Caco-2 (cell line): ENCODE data around the gene PHLPP1. TPM values are rescaled to one million over a fixed set of nuclear protein-coding genes. Genes with fewer than 3 reads are reported as not detected.

Experiments used
- BruUV-seq: library from RNA; stranded (reverse); fragments of 400-500 nt; replicated peaks from 2 replicates; lab custom pipeline; 2021; lab: Mats Ljungman, UMichigan
- CTCF ChIA-PET: fragments of 300-600 bp; sonication (Branson Sonifier 250); formaldehyde crosslinking; loops from one replicate; lab custom pipeline; 2022; ENCODE audit warnings: antibody characterized with exemption; lab: Charles Lee
- POLR2A ChIA-PET: fragments of 300-600 bp; sonication (Branson Sonifier 250); formaldehyde crosslinking; loops from one replicate; lab custom pipeline; 2022; ENCODE audit warnings: antibody characterized with exemption; lab: Charles Lee
- DNase-seq, 2 experiments: peaks; one replicate each; pipeline versions ENCODE4 v3.0.0 to v3.0.0-alpha.2; 2020 to 2022
- H3K27me3 ChIP-seq: replicated peaks from 2 replicates; pipeline ENCODE4 v1.6.0; 2011; ENCODE audit warnings: low read length; ENCODE audit not compliant: control insufficient read depth, insufficient read depth
- H3K36me3 ChIP-seq: 2 replicates; pipeline ENCODE4 v1.5.1; 2011; ENCODE audit warnings: low read length; ENCODE audit not compliant: control insufficient read depth, insufficient read depth
- H3K4me1 ChIP-seq: fragments of 250-450 bp; sonication (Bioruptor Pico); 2 replicates; pipeline ENCODE4 v1.5.1; 2020; ENCODE audit warnings: mild to moderate bottlenecking
- H3K4me3 ChIP-seq: 2 replicates; pipeline ENCODE4 v1.5.1; 2011; ENCODE audit warnings: low read depth, mild to moderate bottlenecking, control low read depth, low read length
- H3K9me3 ChIP-seq: fragments of 250-450 bp; sonication (Bioruptor Pico); 2 replicates; pipeline ENCODE4 v1.5.1; 2020; ENCODE audit warnings: mild to moderate bottlenecking, moderate library complexity
- H3K27ac Mint-ChIP-seq: one replicate; pipeline ENCODE4 v1.8.0; 2022; ENCODE audit warnings: mixed read lengths; ENCODE audit not compliant: unreplicated experiment
- H3K27me3 Mint-ChIP-seq: one replicate; pipeline ENCODE4 v1.8.0; 2022; ENCODE audit warnings: mixed read lengths; ENCODE audit not compliant: insufficient read depth, unreplicated experiment
- H3K36me3 Mint-ChIP-seq: one replicate; pipeline ENCODE4 v1.8.0; 2022; ENCODE audit warnings: mild to moderate bottlenecking, mixed read lengths; ENCODE audit not compliant: insufficient read depth, unreplicated experiment
- H3K4me1 Mint-ChIP-seq: one replicate; pipeline ENCODE4 v1.8.0; 2022; ENCODE audit warnings: low read depth, mixed read lengths; ENCODE audit not compliant: unreplicated experiment
- H3K4me3 Mint-ChIP-seq: one replicate; pipeline ENCODE4 v1.8.0; 2022; ENCODE audit warnings: mild to moderate bottlenecking, moderate library complexity, mixed read lengths; ENCODE audit not compliant: unreplicated experiment
- H3K9me3 Mint-ChIP-seq: one replicate; pipeline ENCODE4 v1.8.0; 2022; ENCODE audit warnings: mixed read lengths; ENCODE audit not compliant: unreplicated experiment
- CTCF ChIP-seq, 2 experiments: fragments of 200-600 bp in 1 of 2; IDR thresholded peaks; 1 replicate in 1 of 2; 2 replicates in 1 of 2; pipeline versions ENCODE4 v1.5.1 to v1.8.0; 2011 to 2022; ENCODE audit warnings: antibody characterized with exemption in 1 of 2, control low read depth in 1 of 2, inconsistent platforms in 1 of 2, low read depth in 1 of 2, low read length in 1 of 2, mild to moderate bottlenecking in 1 of 2, moderate library complexity in 1 of 2; ENCODE audit not compliant: insufficient read depth in 1 of 2, severe bottlenecking in 1 of 2, unreplicated experiment in 1 of 2
- intact Hi-C: fragments of 100-400 bp; cut with micrococcal nuclease; formaldehyde crosslinking; loops from one replicate; pipeline ENCODE4 v1.10.0; 2022; ENCODE audit not compliant: unreplicated experiment
- total RNA-seq: library from RNA; stranded (reverse); gene quantifications from 2 replicates; pipeline ENCODE4 v1.2.3, GENCODE V29; 2022

PHLPP1 gene
- total RNA-seq, 1 experiment from 2014 or later: 20.1 TPM

- no peak for TF ChIP-seq CTCF (IDR thresholded peaks at IDR 0.05; ENCODE audit: insufficient read depth in 1 of 2, low read depth in 1 of 2, low read length in 1 of 2, severe bottlenecking in 1 of 2, unreplicated experiment in 1 of 2)
- CTCF ChIA-PET: no interaction called here
- no peaks in the 10 kb centered on the region for H3K36me3 Mint-ChIP-seq
- H3K4me3 ChIP-seq: no peak overlapping the region
- no peaks in the 10 kb centered on the region for H3K27me3 ChIP-seq
- intact Hi-C loops: no loop called here
- POLR2A ChIA-PET: no interaction called here
- BruUV-seq: no TSS peak
- no peaks in the 10 kb centered on the region for H3K27me3 Mint-ChIP-seq
- no peak overlapping the region for H3K27ac Mint-ChIP-seq
- H3K36me3 ChIP-seq: no peaks in the 10 kb centered on the region
- no peak overlapping the region for H3K4me3 Mint-ChIP-seq
- H3K4me1 Mint-ChIP-seq: peaks cover 11% of the 10 kb centered on the region
- no peaks in the 10 kb centered on the region for H3K9me3 Mint-ChIP-seq
- DNase-seq: no peak
- 0 out of 2 replicates have a peak, but pooled peaks cover 4% of the 10 kb centered on the region for H3K4me1 ChIP-seq
- H3K9me3 ChIP-seq: no peaks in the 10 kb centered on the region
These were observed 223.1 kb downstream of the PHLPP1 start for GRCh38 chr18:62938487-62938886.

- no peak for DNase-seq
- H3K4me3 ChIP-seq: no peak overlapping the region
- H3K4me1 ChIP-seq: no peaks in the 10 kb centered on the region
- H3K36me3 Mint-ChIP-seq: no peaks in the 10 kb centered on the region
- no peak for TF ChIP-seq CTCF (IDR thresholded peaks at IDR 0.05; ENCODE audit: insufficient read depth in 1 of 2, low read depth in 1 of 2, low read length in 1 of 2, severe bottlenecking in 1 of 2, unreplicated experiment in 1 of 2)
- intact Hi-C loops: no loop called here
- H3K9me3 Mint-ChIP-seq: no peaks in the 10 kb centered on the region
- no peaks in the 10 kb centered on the region for H3K27me3 ChIP-seq
- H3K4me3 Mint-ChIP-seq: no peak overlapping the region
- H3K9me3 ChIP-seq: no peaks in the 10 kb centered on the region
- ChIA-PET POLR2A (no interaction called here), CTCF (no interaction called here)
- no TSS peak for BruUV-seq
- peaks cover 11% of the 10 kb centered on the region for H3K4me1 Mint-ChIP-seq
- H3K36me3 ChIP-seq: no peaks in the 10 kb centered on the region
- H3K27me3 Mint-ChIP-seq: no peaks in the 10 kb centered on the region
- no peak overlapping the region for H3K27ac Mint-ChIP-seq
These were observed 224.1 kb downstream of the PHLPP1 start for GRCh38 chr18:62939433-62939832.

GRCh38 chr18:62939926-62940325, 224.6 kb downstream of the PHLPP1 start:
- intact Hi-C loops: no loop called here
- Mint-ChIP-seq H3K4me3 (no peak overlapping the region), H3K4me1 (peaks cover 11% of the 10 kb centered on the region), H3K9me3 (no peaks in the 10 kb centered on the region), H3K27ac (no peak overlapping the region), H3K27me3 (no peaks in the 10 kb centered on the region), H3K36me3 (no peaks in the 10 kb centered on the region)
- no peaks in the 10 kb centered on the region for H3K27me3 ChIP-seq
- TF ChIP-seq CTCF (IDR thresholded peaks at IDR 0.05; ENCODE audit: insufficient read depth in 1 of 2, low read depth in 1 of 2, low read length in 1 of 2, severe bottlenecking in 1 of 2, unreplicated experiment in 1 of 2): no peak
- H3K4me3 ChIP-seq: no peak overlapping the region
- no peaks in the 10 kb centered on the region for H3K4me1 ChIP-seq
- POLR2A ChIA-PET: no interaction called here
- CTCF ChIA-PET: no interaction called here
- no peaks in the 10 kb centered on the region for H3K36me3 ChIP-seq
- no peak for DNase-seq
- BruUV-seq: no TSS peak
- H3K9me3 ChIP-seq: no peaks in the 10 kb centered on the region
